A549 (cell line): ENCODE data around the gene KHDC4.

Source experiments
- CHD2 ChIP-seq: fragments of 150-350 bp; IDR thresholded peaks from 2 replicates; pipeline ENCODE4 v1.6.1; 2014; ENCODE audit warnings: low read length; ENCODE audit not compliant: partially characterized antibody
- EHMT2 ChIP-seq: fragments of 200-600 bp; sonication (generic); IDR thresholded peaks from 2 replicates; pipeline ENCODE4 v1.6.1; 2016; ENCODE audit warnings: antibody characterized with exemption, low read depth, mild to moderate bottlenecking, moderate library complexity
- EP300 ChIP-seq, 2 experiments: fragments of >200 bp; sonication (Bioruptor Twin); formaldehyde crosslinking; IDR thresholded peaks; 2 replicates in 1 of 2; 3 replicates in 1 of 2; pipeline ENCODE4 v1.6.1; 2016 to 2017
- HDAC2 ChIP-seq: fragments of 200-600 bp; sonication (generic); IDR thresholded peaks from 2 replicates; pipeline ENCODE4 v1.6.1; 2016
- JUN ChIP-seq, 2 experiments: fragments of >200 bp; sonication (Bioruptor Twin); formaldehyde crosslinking; IDR thresholded peaks; 2 replicates in 1 of 2; 3 replicates in 1 of 2; pipeline ENCODE4 v1.6.1; 2016 to 2017
- MAFK ChIP-seq: fragments of 450-650 bp; IDR thresholded peaks from 2 replicates; pipeline ENCODE4 v1.6.1; 2014; ENCODE audit not compliant: partially characterized antibody
- MAX ChIP-seq: IDR thresholded peaks from 2 replicates; pipeline ENCODE4 v1.6.1; 2012
- MYC ChIP-seq: IDR thresholded peaks from 2 replicates; pipeline ENCODE4 v1.6.1; 2012; ENCODE audit warnings: mild to moderate bottlenecking, inconsistent platforms, low read length, improper control_type of control experiment, borderline replicate concordance
- POLR2A ChIP-seq: IDR thresholded peaks from 2 replicates; pipeline ENCODE4 v1.6.1; 2012; ENCODE audit warnings: mild to moderate bottlenecking, low read length
- SREBF2 ChIP-seq: fragments of 450-650 bp; IDR thresholded peaks from 2 replicates; pipeline ENCODE4 v1.6.1; 2014; ENCODE audit warnings: mild to moderate bottlenecking, moderate library complexity
- ZC3H11A ChIP-seq: fragments of 450-650 bp; IDR thresholded peaks from 2 replicates; pipeline ENCODE4 v1.6.1; 2014; ENCODE audit warnings: antibody characterized with exemption, mild to moderate bottlenecking
- TF ChIP-seq, protein P1 (sequence below): fragments of >200 bp; sonication (Bioruptor Twin); formaldehyde crosslinking; IDR thresholded peaks from 3 replicates; pipeline ENCODE4 v1.5.1; 2016
- TF ChIP-seq, protein P2 (sequence below): IDR thresholded peaks from 2 replicates; pipeline ENCODE4 v1.6.1; 2012; ENCODE audit warnings: low read depth, borderline replicate concordance

GRCh38 chr1:155966750-155967149, 32.5 kb upstream of the KHDC4 start:
- TF ChIP-seq, protein P1, sequence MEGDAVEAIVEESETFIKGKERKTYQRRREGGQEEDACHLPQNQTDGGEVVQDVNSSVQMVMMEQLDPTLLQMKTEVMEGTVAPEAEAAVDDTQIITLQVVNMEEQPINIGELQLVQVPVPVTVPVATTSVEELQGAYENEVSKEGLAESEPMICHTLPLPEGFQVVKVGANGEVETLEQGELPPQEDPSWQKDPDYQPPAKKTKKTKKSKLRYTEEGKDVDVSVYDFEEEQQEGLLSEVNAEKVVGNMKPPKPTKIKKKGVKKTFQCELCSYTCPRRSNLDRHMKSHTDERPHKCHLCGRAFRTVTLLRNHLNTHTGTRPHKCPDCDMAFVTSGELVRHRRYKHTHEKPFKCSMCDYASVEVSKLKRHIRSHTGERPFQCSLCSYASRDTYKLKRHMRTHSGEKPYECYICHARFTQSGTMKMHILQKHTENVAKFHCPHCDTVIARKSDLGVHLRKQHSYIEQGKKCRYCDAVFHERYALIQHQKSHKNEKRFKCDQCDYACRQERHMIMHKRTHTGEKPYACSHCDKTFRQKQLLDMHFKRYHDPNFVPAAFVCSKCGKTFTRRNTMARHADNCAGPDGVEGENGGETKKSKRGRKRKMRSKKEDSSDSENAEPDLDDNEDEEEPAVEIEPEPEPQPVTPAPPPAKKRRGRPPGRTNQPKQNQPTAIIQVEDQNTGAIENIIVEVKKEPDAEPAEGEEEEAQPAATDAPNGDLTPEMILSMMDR, result no peak
- TF ChIP-seq JUN (IDR thresholded peaks at IDR 0.05) (no peak), POLR2A (no peak), HDAC2 (no peak), MAX (no peak), CHD2 (no peak), ZC3H11A (no peak), MAFK (no peak), EP300 (IDR thresholded peaks at IDR 0.05) (no peak), MYC (no peak), SREBF2 (no peak), EHMT2 (no peak)
- TF ChIP-seq, protein P2, sequence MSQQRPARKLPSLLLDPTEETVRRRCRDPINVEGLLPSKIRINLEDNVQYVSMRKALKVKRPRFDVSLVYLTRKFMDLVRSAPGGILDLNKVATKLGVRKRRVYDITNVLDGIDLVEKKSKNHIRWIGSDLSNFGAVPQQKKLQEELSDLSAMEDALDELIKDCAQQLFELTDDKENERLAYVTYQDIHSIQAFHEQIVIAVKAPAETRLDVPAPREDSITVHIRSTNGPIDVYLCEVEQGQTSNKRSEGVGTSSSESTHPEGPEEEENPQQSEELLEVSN, result no peak
